ENCODE measurements around the gene GLB1L2. TPM values are rescaled to one million over a fixed set of nuclear protein-coding genes. Genes with fewer than 3 reads are reported as not detected.

GLB1L2 gene
- total and polyA plus RNA-seq, 3 experiments from 2014 or later = 0.70 to 9.5 (median 8.6) TPM

- no peaks in the 10 kb centered on the region for H3K36me3 ChIP-seq (ENCODE audit: insufficient read depth, low read length)
- CTCF ChIA-PET = no interaction called here
- H3K9me3 ChIP-seq (ENCODE audit: low read length) = no peaks in the 10 kb centered on the region
- H3K27ac ChIP-seq (ENCODE audit: low read depth, low read length) = no peak overlapping the region
- no peak for DNase-seq
- H3K4me3 Mint-ChIP-seq = no peak overlapping the region
- no peaks in the 10 kb centered on the region for H3K4me1 Mint-ChIP-seq
- POLR2A ChIA-PET = no interaction called here
- peak overlapping the region in 1 of 8 donors; percentile 78 for H3K27ac Mint-ChIP-seq
- H3K36me3 Mint-ChIP-seq = no peaks in the 10 kb centered on the region
- H3K4me3 ChIP-seq (ENCODE audit: low read length) = no peak overlapping the region
- H3K9me3 Mint-ChIP-seq = no peaks in the 10 kb centered on the region
- H3K27me3 Mint-ChIP-seq = peaks cover 4 to 12% of the 10 kb centered on the region in 2 donors
- no peaks in the 10 kb centered on the region for H3K4me1 ChIP-seq (ENCODE audit: insufficient read depth, low read length)
- H3K27me3 ChIP-seq (ENCODE audit: insufficient read depth, low read length, poor library complexity, severe bottlenecking) = no peaks in the 10 kb centered on the region
These were observed 42.0 kb upstream of the GLB1L2 start for GRCh38 chr11:134289789-134290188.

GRCh38 chr11:134290646-134291045 is 41.1 kb upstream of the GLB1L2 start:
- no peak overlapping the region for H3K4me3 Mint-ChIP-seq
- no peaks in the 10 kb centered on the region for H3K9me3 ChIP-seq (ENCODE audit: low read length)
- H3K36me3 Mint-ChIP-seq = no peaks in the 10 kb centered on the region
- ChIA-PET POLR2A (no interaction called here), CTCF (no interaction called here)
- H3K9me3 Mint-ChIP-seq = no peaks in the 10 kb centered on the region
- no peak for DNase-seq
- H3K4me1 Mint-ChIP-seq = no peaks in the 10 kb centered on the region
- H3K4me3 ChIP-seq (ENCODE audit: low read length) = no peak overlapping the region
- peak overlapping the region in 1 of 8 donors; percentile 56 for H3K27ac Mint-ChIP-seq
- H3K27me3 Mint-ChIP-seq = peaks cover 4 to 8% of the 10 kb centered on the region in 2 donors
- H3K27me3 ChIP-seq (ENCODE audit: insufficient read depth, low read length, poor library complexity, severe bottlenecking) = no peaks in the 10 kb centered on the region
- H3K27ac ChIP-seq (ENCODE audit: low read depth, low read length) = no peak overlapping the region
- H3K4me1 ChIP-seq (ENCODE audit: insufficient read depth, low read length) = no peaks in the 10 kb centered on the region
- H3K36me3 ChIP-seq (ENCODE audit: insufficient read depth, low read length) = no peaks in the 10 kb centered on the region

- no peak overlapping the region for H3K27ac ChIP-seq (ENCODE audit: low read depth, low read length)
- no peak overlapping the region for H3K4me3 ChIP-seq (ENCODE audit: low read length)
- Mint-ChIP-seq H3K27me3 (peaks cover 4 to 8% of the 10 kb centered on the region in 2 donors), H3K4me3 (no peak overlapping the region), H3K27ac (no peak overlapping the region), H3K36me3 (no peaks in the 10 kb centered on the region), H3K9me3 (no peaks in the 10 kb centered on the region), H3K4me1 (no peaks in the 10 kb centered on the region)
- no peaks in the 10 kb centered on the region for H3K36me3 ChIP-seq (ENCODE audit: insufficient read depth, low read length)
- no peaks in the 10 kb centered on the region for H3K4me1 ChIP-seq (ENCODE audit: insufficient read depth, low read length)
- POLR2A ChIA-PET = no interaction called here
- H3K9me3 ChIP-seq (ENCODE audit: low read length) = no peaks in the 10 kb centered on the region
- CTCF ChIA-PET = no interaction called here
- DNase-seq = no peak
- H3K27me3 ChIP-seq (ENCODE audit: insufficient read depth, low read length, poor library complexity, severe bottlenecking) = no peaks in the 10 kb centered on the region
These were observed 40.6 kb upstream of the GLB1L2 start for GRCh38 chr11:134291196-134291595.

- Mint-ChIP-seq H3K27ac (no peak overlapping the region), H3K4me1 (no peaks in the 10 kb centered on the region), H3K4me3 (no peak overlapping the region), H3K9me3 (no peaks in the 10 kb centered on the region), H3K36me3 (no peaks in the 10 kb centered on the region), H3K27me3 (peaks cover 4 to 8% of the 10 kb centered on the region in 2 donors)
- no peaks in the 10 kb centered on the region for H3K9me3 ChIP-seq (ENCODE audit: low read length)
- H3K27ac ChIP-seq (ENCODE audit: low read depth, low read length) = no peak overlapping the region
- H3K27me3 ChIP-seq (ENCODE audit: insufficient read depth, low read length, poor library complexity, severe bottlenecking) = no peaks in the 10 kb centered on the region
- no peak for DNase-seq
- H3K36me3 ChIP-seq (ENCODE audit: insufficient read depth, low read length) = no peaks in the 10 kb centered on the region
- POLR2A ChIA-PET = no interaction called here
- CTCF ChIA-PET = interaction anchor here (1.1 kb wide), 1 partner anchor 17 kb away, joined by 3 read pairs; no protein-coding TSS in a partner anchor
- no peak overlapping the region for H3K4me3 ChIP-seq (ENCODE audit: low read length)
- no peaks in the 10 kb centered on the region for H3K4me1 ChIP-seq (ENCODE audit: insufficient read depth, low read length)
These were observed 39.1 kb upstream of the GLB1L2 start for GRCh38 chr11:134292661-134293060.

GRCh38 chr11:134293119-134294113 is 38.4 kb upstream of the GLB1L2 start:
- no peaks in the 10 kb centered on the region for H3K9me3 Mint-ChIP-seq
- ChIA-PET POLR2A (no interaction called here), CTCF (interaction anchor here (1.1 kb wide), 1 partner anchor 18 kb away, joined by 3 read pairs; no protein-coding TSS in a partner anchor)
- Histone ChIP-seq H3K27me3 (ENCODE audit: insufficient read depth, low read length, poor library complexity, severe bottlenecking) (no peaks in the 10 kb centered on the region), H3K4me3 (ENCODE audit: low read length) (no peak overlapping the region), H3K36me3 (ENCODE audit: insufficient read depth, low read length) (no peaks in the 10 kb centered on the region), H3K9me3 (ENCODE audit: low read length) (no peaks in the 10 kb centered on the region), H3K4me1 (ENCODE audit: insufficient read depth, low read length) (no peaks in the 10 kb centered on the region), H3K27ac (ENCODE audit: low read depth, low read length) (no peak overlapping the region)
- no peak overlapping the region for H3K4me3 Mint-ChIP-seq
- H3K4me1 Mint-ChIP-seq = no peaks in the 10 kb centered on the region
- no peak overlapping the region for H3K27ac Mint-ChIP-seq
- H3K36me3 Mint-ChIP-seq = no peaks in the 10 kb centered on the region
- no peak for DNase-seq
- H3K27me3 Mint-ChIP-seq = peaks cover 4 to 8% of the 10 kb centered on the region in 2 donors

GRCh38 chr11:134294664-134295063 is 37.1 kb upstream of the GLB1L2 start:
- Histone ChIP-seq H3K9me3 (ENCODE audit: low read length) (no peaks in the 10 kb centered on the region), H3K27ac (ENCODE audit: low read depth, low read length) (no peak overlapping the region), H3K4me3 (ENCODE audit: low read length) (no peak overlapping the region), H3K27me3 (ENCODE audit: insufficient read depth, low read length, poor library complexity, severe bottlenecking) (no peaks in the 10 kb centered on the region), H3K4me1 (ENCODE audit: insufficient read depth, low read length) (no peaks in the 10 kb centered on the region), H3K36me3 (ENCODE audit: insufficient read depth, low read length) (no peaks in the 10 kb centered on the region)
- peaks cover 4 to 8% of the 10 kb centered on the region in 2 donors for H3K27me3 Mint-ChIP-seq
- H3K4me1 Mint-ChIP-seq = no peaks in the 10 kb centered on the region
- H3K9me3 Mint-ChIP-seq = no peaks in the 10 kb centered on the region
- H3K4me3 Mint-ChIP-seq = no peak overlapping the region
- CTCF ChIA-PET = no interaction called here
- peak overlapping the region in 2 of 8 donors; percentile 31 to 94 for H3K27ac Mint-ChIP-seq
- POLR2A ChIA-PET = no interaction called here
- no peaks in the 10 kb centered on the region for H3K36me3 Mint-ChIP-seq
- no peak for DNase-seq

GRCh38 chr11:134312223-134312622 is 19.6 kb upstream of the GLB1L2 start:
- Mint-ChIP-seq H3K4me1 (no peaks in the 10 kb centered on the region), H3K9me3 (peaks cover 7 to 9% (median 8%) of the 10 kb centered on the region in 5 donors), H3K4me3 (no peak overlapping the region), H3K27me3 (peaks cover 6 to 10% of the 10 kb centered on the region in 2 donors), H3K27ac (no peak overlapping the region), H3K36me3 (peaks cover 0 to 4% (median 0%) of the 10 kb centered on the region in 3 donors)
- no peaks in the 10 kb centered on the region for H3K27me3 ChIP-seq (ENCODE audit: insufficient read depth, low read length, poor library complexity, severe bottlenecking)
- no peak for DNase-seq
- no peaks in the 10 kb centered on the region for H3K9me3 ChIP-seq (ENCODE audit: low read length)
- H3K27ac ChIP-seq (ENCODE audit: low read depth, low read length) = no peak overlapping the region
- no peaks in the 10 kb centered on the region for H3K36me3 ChIP-seq (ENCODE audit: insufficient read depth, low read length)
- CTCF ChIA-PET = no interaction called here
- no peak overlapping the region for H3K4me3 ChIP-seq (ENCODE audit: low read length)
- POLR2A ChIA-PET = no interaction called here
- H3K4me1 ChIP-seq (ENCODE audit: insufficient read depth, low read length) = no peaks in the 10 kb centered on the region

- H3K4me1 ChIP-seq (ENCODE audit: insufficient read depth, low read length) = no peaks in the 10 kb centered on the region
- no peak overlapping the region for H3K27ac ChIP-seq (ENCODE audit: low read depth, low read length)
- no peak overlapping the region for H3K4me3 ChIP-seq (ENCODE audit: low read length)
- Mint-ChIP-seq H3K9me3 (peaks cover 10 to 14% (median 13%) of the 10 kb centered on the region in 5 donors), H3K4me1 (no peaks in the 10 kb centered on the region), H3K36me3 (peaks cover 0 to 6% (median 0%) of the 10 kb centered on the region in 3 donors), H3K27me3 (peaks cover 6 to 10% of the 10 kb centered on the region in 2 donors), H3K4me3 (no peak overlapping the region), H3K27ac (no peak overlapping the region)
- ChIA-PET POLR2A (no interaction called here), CTCF (no interaction called here)
- no peaks in the 10 kb centered on the region for H3K27me3 ChIP-seq (ENCODE audit: insufficient read depth, low read length, poor library complexity, severe bottlenecking)
- H3K9me3 ChIP-seq (ENCODE audit: low read length) = peaks cover 2% of the 10 kb centered on the region
- H3K36me3 ChIP-seq (ENCODE audit: insufficient read depth, low read length) = no peaks in the 10 kb centered on the region
- no peak for DNase-seq
These were observed 19.0 kb upstream of the GLB1L2 start for GRCh38 chr11:134312807-134313206.

Measured in CD8-positive, alpha-beta memory T cell (primary cell).